GM18873 (cell line): ENCODE data around the gene PRRX2.
"Not testable (repeated sequence)": the region's sequence is repeated elsewhere in the genome, so short reads cannot be mapped to it uniquely, and the experiment has no call there.

Source experiments
- ATAC-seq: cut with Tn5 transposase; IDR thresholded peaks from one replicate; pipeline ENCODE4 v1.9.1; 2021; ENCODE audit warnings: mild to moderate bottlenecking, moderate library complexity, moderate number of reproducible peaks; ENCODE audit not compliant: unreplicated experiment, low FRiP score

The PRRX2 gene

DNA sequence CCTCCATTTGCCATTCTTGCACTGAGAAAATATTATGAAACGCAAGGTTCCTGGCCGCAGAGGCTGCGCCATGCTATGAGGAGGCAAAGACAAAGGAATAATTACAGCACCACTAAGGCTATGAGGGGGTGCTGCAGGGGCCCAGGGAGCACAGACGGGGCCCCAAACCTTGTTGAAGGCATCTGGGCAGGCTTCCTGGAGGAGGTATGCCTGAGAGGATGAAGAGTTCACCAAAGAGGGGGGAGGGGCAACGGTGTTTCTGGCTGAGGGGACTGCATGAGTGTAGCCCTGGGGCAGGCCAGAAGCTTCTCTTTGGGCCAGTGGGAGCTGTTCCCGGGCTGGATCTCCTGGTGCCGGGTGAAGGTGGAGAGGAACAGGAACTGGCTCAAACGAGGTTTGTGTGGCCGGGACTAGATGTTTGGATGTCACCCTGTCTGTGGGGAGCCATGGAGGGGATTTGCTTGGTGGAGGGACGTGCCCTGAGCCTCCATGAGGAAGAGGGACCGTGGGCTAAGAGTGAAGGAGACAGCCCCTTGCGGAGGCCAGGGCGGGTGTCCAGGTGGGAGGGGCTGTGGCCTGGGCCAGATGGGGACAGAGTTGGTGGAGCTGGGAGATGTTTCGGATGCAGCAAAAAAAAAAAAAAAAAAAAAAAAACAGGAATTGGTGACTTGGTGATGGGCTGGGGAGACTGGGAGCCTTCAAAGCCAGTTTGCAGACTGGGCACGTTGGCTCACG lies 59.2 kb downstream of the PRRX2 start:
- no peak for ATAC-seq

DNA sequence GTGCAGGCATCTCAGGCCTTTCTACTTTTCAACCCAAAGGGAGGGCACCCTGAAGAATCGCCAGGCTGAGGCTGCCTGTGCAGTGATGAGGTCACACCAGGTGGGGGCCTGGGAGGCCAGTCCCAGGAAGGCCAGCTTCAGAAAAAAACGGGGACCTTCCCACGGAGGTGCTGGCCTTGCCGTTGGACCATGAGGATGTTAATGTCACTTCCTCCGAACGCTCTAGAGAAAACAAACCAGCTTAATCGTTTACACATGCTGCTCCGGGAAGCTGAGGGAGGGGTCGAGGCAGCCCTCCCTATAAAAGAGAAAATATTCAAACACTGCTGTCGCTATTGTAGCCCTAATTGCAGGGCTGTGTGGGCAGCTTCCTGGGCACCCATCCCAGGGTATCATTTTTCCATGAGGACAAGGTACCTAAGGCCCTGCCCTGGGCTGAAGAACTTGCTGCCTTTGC lies 60.4 kb downstream of the PRRX2 start:
- no peak for ATAC-seq

DNA sequence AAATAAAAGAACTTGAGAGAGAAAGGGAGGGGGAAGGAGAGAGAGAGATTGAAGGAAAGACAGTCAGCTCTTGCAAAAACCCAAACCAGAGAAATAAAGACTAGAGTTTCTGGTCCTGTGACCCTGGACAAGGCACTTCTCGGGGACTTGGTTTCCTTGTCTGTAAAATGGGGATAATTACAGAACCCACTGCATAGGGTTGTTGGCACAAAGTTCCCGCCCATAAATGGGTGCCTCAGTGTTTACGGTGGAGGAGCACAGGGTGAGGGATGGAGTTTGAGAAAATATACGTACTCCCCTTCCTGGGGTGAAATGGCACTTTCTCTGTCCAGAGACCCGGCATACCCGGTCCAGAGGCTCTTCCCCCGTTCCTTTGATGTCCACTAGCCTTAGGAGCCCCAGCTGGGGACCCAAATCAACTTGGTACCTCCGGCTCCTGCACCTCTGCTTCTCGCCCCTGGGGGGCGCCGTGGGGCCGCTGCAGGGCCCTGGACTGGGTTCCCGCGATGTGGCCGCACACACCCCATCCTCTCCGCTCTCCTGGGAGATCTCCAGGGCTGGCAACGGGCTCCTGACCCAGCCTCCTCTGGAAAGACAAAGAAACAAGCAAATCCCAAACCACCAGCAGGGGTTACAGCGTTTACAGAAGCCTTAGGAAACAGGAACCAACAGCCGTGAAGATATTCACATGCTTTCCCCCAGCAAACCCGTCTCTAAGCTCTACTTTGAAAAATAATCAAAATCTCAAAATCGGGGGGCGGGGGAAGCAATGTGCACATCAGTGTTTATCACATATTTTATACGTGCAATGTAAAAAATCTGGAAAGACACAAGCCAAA lies 61.1 kb downstream of the PRRX2 start:
- no peak for ATAC-seq

DNA sequence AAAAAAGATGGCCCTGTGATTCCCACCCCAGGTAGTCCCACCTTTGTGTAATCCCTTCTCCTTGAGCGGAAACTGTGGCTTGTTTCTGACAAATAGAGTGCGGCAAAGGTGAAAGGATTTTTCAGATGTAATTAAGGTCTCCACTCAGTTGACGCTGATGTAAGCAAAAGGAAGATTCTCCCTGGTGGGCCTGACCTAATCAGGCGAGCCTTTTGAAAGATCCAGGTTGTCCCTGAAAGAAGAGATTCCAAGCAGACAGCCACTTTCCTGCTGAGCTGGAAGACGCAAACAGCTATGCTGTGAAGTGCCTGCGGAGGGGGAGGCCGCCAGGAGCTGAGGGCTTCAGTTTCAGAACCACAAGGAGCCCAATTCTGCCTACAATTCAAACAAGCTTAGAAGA lies 63.3 kb downstream of the PRRX2 start:
- no peak for ATAC-seq

DNA sequence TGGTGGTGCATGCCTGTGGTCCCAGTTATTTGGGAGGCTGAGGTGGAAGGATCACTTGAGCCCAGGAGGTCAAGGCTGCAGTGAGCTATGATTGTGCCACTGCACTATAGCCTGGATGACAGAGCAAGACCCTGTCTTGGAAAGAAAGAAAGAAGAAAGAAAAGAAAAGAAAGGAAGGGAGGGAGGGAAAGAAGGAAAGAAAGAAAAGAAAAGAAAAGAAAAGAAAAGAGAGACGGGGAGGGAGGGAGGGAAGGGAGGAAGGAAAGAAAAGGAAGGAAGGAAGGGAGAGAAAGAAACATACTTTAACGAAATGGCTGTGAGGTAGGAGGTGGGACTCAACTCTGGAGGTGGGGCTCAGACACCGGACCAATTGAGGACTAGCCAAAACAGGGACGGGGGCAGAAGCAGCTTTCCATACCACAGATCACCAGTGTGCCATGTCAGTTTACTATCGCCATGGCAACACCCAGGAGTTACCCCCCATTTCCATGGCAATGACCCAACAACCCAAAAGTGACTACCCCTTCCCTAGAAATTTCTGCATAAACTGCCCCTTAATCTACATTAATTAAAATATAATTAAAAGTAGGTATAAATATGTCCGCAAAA lies 66.1 kb downstream of the PRRX2 start:
- ATAC-seq = no peak

DNA sequence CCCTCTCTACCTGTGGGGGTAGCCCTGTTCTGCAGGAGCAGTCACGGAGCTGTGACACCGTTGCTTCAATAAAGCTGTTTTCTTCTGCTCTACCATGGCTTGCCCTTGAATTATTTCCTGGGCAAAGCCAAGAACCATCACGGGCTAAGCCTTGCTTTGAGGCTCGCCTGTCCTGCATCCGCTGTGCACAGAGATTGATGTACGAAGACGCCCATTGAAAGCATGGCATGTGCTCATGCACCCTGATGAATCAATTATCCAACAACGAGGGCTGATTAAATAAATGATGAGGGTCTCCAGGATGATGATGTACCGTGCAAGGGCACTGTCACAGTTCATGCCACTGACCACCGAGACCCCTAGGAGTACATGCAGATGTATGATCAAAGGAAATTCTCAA lies 66.7 kb downstream of the PRRX2 start:
- ATAC-seq = no peak

DNA sequence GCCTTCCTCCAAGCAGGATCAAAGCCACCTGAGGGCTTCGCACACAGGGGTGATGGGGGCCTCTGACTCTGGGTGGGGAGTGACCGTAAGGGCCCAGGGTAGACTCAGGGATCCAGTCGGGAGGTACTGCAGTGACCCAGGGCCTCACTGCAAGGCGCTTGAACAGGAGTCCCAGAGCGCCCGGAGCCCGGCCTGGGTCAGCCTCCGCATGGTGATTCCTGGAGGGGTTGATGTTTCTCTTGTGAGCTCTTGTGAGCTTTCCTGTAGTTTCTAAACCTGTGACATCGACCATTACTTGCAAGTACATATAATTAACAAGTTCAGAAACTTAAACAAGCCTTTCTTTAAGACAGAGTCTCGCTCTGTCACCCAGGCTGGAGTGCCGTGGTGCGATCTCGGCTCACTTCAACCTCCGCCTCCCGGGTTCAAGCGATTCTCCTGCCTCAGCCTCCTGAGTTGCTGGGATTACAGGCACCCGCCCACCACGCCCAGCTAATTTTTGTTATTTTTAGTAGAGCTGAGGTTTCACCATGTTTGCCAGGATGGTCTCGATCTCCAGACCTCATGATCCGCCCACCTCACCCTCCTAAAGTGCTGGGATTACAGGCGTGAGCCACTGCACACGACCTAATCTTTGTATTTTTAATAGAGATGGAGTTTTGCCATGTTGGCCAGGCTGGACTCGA lies 67.6 kb downstream of the PRRX2 start:
- no peak for ATAC-seq

DNA sequence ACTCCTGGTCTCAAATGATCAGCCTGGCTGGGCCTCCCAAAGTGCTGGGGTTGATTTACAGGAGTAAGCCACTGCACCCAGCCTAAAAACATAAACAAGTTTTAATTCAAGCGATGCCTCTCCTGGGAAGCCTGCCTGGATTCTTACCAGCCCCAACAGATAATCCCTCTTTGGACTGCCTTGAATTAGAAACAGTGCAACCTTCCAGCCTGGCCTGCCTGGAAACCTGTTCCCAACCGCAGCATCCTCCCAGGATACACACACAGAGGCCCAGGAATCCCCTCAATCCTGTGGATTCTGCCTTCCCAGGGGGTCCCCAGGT lies 68.1 kb downstream of the PRRX2 start:
- ATAC-seq = no peak

DNA sequence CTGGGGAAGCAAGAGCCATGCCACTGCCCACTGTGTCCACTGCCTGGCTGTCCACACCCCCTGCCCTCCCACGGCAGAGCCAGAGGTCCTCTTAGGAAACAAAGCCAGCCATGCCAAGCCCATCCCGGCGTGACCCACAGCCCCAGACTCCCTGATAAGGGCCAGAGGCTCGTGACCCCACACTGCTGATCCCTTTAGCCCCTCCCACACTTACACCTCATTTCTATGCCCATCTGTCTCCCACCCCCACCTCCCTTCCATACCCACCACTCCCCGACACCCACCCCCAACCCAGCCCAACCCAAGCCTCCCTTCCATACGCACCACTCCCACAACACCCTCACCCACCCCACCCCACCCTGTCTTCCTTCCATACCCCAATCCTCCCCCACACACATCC lies 70.1 kb downstream of the PRRX2 start:
- no peak for ATAC-seq

DNA sequence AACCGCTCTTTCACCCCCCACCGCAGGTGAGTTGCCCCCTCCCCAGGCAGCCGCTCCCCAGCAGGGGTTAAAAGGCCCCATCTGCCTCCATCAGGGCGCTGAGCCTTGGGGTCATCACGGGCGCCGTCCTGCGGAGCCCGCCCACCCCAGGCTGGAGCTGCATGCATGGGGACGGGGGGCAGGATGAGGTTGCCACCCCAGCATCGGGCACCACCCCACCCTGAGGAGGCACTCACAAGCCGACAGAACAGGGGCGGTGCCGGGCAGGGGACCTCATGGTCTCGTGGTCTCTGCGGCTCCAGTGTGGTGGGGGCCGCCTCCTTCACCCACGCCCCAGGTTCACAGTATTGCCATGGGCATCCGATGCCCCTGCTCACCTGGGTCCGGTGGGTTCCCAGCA lies 70.9 kb downstream of the PRRX2 start:
- ATAC-seq = no peak

DNA sequence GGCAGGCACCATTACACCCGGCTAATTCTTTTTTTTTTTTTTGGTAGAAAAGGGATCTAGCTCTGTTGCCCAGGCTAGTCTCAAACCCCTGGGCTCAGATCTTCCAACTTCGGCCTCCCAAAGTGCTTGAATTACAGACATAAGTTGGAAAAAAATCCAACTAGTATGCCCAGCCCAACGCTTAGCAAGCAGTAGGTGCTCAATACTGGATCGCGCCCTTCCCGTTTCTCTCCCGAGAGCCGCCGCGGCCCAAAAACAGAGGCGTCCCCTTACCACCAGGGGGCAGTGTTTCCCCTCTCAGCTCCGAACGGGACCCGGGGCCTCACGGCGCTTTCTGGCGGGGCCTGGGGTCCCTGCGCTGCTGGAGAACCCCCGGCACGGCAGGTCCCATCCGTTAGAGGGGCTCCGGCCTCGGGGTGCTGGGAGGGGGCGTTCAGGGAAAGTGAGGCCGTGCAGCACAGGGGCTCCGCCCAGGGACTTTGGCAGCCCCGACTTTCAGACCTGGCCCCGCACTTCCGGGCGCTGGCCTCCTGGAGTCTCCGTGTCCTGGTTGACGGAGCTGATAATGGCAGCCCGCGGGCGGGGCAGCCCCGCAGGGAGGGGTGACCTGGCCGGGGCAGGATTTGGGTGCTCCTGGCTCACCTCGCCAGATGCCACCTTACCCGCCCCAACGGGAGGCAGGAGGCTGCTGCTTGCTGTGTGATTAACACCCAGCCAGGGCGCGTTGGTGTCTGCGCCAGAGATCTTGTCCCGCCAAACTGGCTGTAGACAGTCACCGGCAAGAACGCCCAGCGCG lies 72.2 kb downstream of the PRRX2 start:
- peak; percentile 60 for ATAC-seq

DNA sequence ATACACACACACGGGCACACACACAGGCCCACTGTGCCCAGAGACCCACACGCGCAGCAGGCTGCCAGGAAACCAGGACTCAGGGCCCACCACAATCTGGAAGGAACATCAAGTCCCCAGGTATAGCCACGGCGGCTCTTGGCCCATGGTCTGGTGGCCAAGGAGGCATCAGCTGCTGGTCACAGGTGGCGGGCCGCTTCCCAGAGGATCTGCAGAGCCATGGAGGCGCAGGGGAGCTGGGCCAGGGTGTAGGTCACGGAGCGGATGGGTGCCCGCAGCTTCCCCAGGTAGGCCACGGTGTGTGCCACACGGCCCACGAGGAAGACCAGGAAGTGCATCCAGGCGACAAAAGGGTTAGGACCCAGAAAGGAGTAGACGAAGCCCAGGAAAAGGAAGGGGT lies 74.0 kb downstream of the PRRX2 start:
- no peak for ATAC-seq

DNA sequence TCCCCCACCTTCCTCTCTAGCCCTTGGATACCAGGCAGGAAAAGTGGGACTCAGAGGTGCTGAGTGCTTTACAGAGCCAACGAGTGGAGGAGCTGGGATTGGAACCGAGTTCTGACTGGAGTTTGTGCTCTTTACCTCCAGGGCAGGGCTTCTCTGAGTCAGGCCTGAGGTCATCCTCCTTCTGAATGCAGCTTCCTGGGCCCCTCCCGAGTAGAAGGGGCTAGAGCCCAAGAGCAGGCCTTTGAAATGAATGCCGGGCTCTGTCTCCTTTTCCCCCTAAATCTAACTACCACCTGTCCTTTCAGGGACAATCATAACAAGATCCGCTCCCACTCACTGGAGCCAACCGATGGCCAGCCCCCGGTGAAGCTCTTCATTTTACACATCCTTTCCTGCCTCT lies 74.7 kb downstream of the PRRX2 start:
- ATAC-seq = no peak

DNA sequence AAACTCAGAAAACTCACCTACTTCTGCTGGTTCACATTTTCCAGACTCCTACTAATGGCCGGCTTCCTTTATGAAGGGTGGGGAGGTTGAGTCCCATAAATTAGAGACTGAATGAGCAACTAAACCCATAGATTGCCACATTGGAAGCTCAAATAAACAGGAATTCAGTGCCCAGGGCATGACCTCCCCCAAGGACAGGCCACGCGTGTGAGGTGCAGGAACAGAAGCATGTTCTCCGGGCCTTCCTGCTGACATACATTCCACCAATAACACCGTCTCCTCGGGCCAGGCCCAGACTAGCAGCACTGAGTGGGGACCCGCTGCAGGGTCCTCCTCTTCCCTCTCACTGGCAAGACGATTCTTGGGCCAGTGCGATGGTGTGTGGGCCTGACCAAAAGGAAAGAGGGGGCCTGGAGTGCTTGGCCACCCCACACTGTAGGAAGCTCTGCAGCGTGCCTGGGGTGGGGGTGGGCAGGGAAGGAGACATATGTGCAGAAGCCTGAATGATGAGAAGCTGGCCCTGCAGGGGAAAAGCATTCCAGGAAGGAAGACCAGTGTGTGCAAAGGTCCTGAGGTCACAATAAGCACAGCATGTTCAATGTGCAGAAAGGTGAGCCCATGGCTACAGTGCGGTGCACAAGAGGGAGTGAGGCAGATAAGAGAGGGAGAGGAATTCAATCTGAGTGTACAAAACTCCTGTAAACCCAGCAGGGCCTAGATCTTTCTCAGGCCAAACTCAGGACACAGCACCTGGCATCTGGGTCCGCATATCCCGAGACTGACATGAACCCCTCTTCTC lies 75.4 kb downstream of the PRRX2 start:
- ATAC-seq = no peak

DNA sequence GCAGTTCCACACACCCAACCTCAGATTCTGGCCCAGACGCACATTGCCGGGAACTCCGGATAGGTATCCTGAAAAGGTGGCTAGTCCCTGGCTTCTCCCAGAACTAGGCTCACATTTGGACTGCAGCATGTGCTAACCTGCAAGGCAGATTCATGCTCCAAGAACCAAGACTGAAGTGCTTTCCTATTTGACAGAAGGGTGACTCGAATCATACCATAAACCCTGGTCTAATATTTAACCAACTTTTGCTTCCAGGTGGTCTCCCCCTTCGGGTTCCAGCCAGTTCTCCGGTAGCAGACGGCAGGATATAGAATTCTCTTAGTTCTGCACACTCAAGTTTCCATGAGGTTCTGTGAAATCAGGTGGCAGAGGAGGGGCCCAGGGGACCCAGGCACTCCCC lies 79.8 kb downstream of the PRRX2 start:
- ATAC-seq = no peak

DNA sequence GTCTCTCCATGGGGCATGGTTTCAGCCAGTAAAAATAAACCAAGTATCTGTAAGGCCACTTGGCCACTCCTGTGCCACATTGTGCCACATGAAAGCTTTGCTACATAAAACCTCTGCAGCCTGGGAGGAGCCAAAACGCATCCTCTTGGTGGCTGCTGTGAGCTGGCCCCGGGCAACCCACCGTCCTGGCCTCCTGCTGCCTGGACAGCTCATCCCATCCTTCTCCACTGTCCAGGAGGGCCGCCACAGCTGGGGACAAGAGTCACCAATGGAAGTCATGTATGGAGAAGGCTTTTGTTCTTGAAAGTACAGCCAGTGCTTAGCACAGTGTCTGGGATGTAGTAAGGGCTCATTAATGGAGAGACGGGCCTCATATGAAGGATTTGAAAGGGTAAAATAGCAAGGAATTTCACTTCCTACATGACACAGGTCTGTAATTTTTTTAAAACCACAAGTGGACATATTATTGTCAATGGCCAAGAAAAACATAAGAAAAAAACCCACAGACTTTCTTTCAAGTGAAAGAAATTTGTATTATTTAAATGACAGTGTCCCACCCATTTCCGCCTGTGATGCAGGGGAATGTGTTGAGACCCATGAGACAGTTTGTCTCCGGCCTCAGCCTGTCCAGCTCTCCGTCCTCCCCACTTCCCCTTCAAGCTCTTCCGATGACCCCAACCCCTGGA lies 80.8 kb downstream of the PRRX2 start:
- no peak for ATAC-seq

DNA sequence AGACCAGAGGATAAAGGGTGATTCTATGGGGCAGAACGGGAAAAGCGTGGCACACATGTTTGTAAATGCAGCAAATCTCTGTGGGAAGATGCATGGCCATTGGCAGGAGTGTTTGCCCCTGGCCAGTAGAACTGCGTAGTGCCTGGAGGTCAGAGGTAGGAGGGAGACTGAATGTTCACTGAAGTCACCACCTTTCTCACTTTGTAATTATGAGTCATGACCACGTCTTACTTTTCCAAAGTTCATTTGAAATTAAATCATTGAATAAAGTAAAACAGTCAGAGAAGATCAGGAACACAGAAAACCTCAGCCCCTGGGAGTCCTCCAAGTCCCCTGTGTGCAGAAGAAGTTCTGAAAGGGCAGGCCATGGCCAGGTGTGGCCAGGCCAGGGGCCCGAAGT lies 82.8 kb downstream of the PRRX2 start:
- no peak for ATAC-seq

DNA sequence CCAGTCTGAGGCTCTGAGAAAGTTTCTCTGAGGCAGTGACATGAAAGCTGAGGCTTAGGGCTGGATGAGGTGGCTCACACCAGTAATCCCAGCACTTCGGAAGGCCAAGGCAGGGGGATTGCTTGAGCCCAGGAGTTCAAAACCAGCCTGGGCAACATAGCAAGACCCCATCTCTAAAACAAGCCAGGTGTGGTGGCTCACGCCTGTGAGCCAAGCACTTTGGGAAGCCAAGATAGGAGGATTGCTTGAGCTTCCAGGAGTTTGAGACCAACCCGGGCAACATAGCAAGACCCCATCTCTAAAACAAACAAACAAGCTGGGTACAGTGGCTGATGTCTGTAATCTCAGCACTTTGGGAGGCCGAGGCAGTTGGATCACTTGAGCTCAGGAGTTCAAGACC lies 83.6 kb downstream of the PRRX2 start:
- not testable (repeated sequence) for ATAC-seq

DNA sequence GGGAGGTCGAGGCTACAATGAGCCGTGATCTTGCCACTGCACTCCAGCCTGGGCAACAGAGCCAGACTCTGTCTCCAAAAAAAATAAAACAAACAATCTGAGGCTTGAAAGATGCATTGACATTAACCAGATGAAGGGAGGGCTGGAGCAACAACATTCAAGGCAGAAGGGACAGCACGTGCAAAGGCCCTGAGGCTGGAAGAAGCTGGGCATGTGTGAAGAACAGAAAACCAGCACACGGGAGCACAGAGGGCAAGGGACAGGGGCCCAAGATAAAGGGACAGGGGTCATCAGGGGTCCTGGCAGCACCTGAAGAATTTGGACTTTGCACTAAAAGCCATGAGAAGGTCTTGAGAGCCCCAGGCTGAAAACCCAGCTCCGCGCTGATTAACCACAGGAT lies 84.1 kb downstream of the PRRX2 start:
- no peak for ATAC-seq
